ENCODE results near the gene RPS25. TPM values are rescaled to one million over a fixed set of nuclear protein-coding genes. Genes with fewer than 3 reads are reported as not detected.

RPS25 gene
- total and polyA plus RNA-seq, 9 of the 15 experiments (the other 6 are each of a cell fraction or from before 2014, with no cell fraction given): 1,553 to 5,486 (median 2,471) TPM

DNA sequence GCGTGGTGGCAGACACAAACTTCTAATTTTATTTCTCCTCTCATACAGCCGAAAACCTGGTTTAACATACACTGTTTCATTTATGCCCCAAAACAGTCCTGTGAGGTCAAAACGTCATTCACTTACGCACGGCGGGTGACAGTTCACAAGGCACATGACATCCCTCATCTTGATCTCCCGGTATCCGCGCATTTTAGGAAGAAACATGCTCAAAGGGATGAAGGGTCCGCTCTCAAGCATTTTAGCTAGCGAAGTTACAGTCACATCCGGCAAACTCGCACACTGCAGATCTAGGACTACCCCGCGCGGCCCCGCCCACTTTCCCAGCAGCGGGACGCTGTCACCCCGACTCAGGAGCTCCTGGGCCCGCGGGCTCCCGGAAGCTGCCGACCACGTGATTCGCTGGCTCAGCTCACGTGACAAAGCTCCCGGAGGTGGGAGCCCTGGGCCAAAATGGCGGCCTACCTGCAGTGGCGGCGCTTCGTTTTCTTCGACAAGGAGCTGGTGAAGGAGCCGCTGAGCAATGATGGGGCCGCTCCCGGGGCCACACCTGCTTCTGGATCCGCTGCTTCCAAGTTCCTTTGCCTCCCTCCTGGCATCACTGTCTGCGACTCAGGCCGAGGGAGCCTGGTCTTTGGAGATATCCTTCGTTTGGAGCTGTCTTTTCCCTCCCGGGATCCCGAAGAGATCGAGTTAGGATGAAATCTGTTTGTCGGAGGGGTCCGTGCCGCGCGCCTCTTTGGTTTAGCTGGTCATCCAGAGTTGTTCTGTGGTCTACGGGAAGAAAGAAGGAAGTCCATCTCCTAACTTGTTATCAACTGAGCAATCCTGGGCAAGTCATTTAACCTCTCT, 49.5 kb upstream of the RPS25 start, which contains the start of gene VPS11 (continued):
- TF ChIP-seq, protein P1, sequence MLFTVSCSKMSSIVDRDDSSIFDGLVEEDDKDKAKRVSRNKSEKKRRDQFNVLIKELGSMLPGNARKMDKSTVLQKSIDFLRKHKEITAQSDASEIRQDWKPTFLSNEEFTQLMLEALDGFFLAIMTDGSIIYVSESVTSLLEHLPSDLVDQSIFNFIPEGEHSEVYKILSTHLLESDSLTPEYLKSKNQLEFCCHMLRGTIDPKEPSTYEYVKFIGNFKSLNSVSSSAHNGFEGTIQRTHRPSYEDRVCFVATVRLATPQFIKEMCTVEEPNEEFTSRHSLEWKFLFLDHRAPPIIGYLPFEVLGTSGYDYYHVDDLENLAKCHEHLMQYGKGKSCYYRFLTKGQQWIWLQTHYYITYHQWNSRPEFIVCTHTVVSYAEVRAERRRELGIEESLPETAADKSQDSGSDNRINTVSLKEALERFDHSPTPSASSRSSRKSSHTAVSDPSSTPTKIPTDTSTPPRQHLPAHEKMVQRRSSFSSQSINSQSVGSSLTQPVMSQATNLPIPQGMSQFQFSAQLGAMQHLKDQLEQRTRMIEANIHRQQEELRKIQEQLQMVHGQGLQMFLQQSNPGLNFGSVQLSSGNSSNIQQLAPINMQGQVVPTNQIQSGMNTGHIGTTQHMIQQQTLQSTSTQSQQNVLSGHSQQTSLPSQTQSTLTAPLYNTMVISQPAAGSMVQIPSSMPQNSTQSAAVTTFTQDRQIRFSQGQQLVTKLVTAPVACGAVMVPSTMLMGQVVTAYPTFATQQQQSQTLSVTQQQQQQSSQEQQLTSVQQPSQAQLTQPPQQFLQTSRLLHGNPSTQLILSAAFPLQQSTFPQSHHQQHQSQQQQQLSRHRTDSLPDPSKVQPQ (CRISPR knock-in tag; IDR thresholded peaks at IDR 0.05; ENCODE audit: borderline replicate concordance): 0 out of 2 replicates have a peak, but pooled peaks have one; percentile 31
- TF ChIP-seq NFRKB (IDR thresholded peaks at IDR 0.05; ENCODE audit: low read depth) (peak; percentile 81; the same call in 1 of the 2 replicates), HCFC1 (IDR thresholded peaks at IDR 0.05; ENCODE audit: low read depth, low read length) (peak; percentile 75), MCM2 (IDR thresholded peaks at IDR 0.05; ENCODE audit: low read depth) (no peak), ETV5 (CRISPR knock-in tag; IDR thresholded peaks at IDR 0.05; ENCODE audit: low read depth) (peak; percentile 83), EWSR1 (IDR thresholded peaks at IDR 0.05; ENCODE audit: borderline replicate concordance, low read depth, partially characterized antibody) (no peak), CBFA2T2 (conservative IDR thresholded peaks at IDR 0.05) (peak; percentile 96), JUND (IDR thresholded peaks at IDR 0.05; ENCODE audit: borderline replicate concordance, low read depth, low read length) (peak; percentile 40; the same call in 1 of the 2 replicates), JUND (tag; IDR thresholded peaks at IDR 0.05; ENCODE audit: borderline replicate concordance, low read depth, low read length) (0 out of 3 replicates have a peak, but pooled peaks have one; percentile 14), FOXP1 (CRISPR knock-in tag; IDR thresholded peaks at IDR 0.05) (peak; percentile 87), MAZ (CRISPR knock-in tag; conservative IDR thresholded peaks at IDR 0.05 in 1 of 2, IDR thresholded peaks at IDR 0.05 in 1 of 2) (peak; percentile 46 to 49; a peak in 3 of 4 replicates), CXXC5 (CRISPR knock-in tag; IDR thresholded peaks at IDR 0.05) (peak; percentile 75), ARNT (IDR thresholded peaks at IDR 0.05) (peak in 1 of 2 experiments; percentile 50; a peak in 2 of 4 replicates), XRCC5 (IDR thresholded peaks at IDR 0.05; ENCODE audit: low read depth, low read length) (no peak), SPI1 (IDR thresholded peaks at IDR 0.05; ENCODE audit: borderline replicate concordance, low read depth, low read length) (peak; percentile 59; the same call in 1 of the 2 replicates), SOX6 (IDR thresholded peaks at IDR 0.05) (peak; percentile 41), HNRNPLL (IDR thresholded peaks at IDR 0.05; ENCODE audit: low read depth, low read length, poor library complexity, severe bottlenecking) (peak; percentile 76), CREB1 (IDR thresholded peaks at IDR 0.05) (peak; percentile 10; the same call in 1 of the 2 replicates), CREB1 (CRISPR knock-in tag; IDR thresholded peaks at IDR 0.05) (no peak; the same call in 1 of the 2 replicates), SRSF1 (IDR thresholded peaks at IDR 0.05; ENCODE audit: low read depth, low read length) (no peak), PHF20 (IDR thresholded peaks at IDR 0.05; ENCODE audit: partially characterized antibody) (peak; percentile 98)
- TF ChIP-seq, protein P2, sequence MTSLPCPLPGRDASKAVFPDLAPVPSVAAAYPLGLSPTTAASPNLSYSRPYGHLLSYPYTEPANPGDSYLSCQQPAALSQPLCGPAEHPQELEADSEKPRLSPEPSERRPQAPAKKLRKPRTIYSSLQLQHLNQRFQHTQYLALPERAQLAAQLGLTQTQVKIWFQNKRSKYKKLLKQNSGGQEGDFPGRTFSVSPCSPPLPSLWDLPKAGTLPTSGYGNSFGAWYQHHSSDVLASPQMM (CRISPR knock-in tag; IDR thresholded peaks at IDR 0.05): no peak
- TF ChIP-seq, protein P3, sequence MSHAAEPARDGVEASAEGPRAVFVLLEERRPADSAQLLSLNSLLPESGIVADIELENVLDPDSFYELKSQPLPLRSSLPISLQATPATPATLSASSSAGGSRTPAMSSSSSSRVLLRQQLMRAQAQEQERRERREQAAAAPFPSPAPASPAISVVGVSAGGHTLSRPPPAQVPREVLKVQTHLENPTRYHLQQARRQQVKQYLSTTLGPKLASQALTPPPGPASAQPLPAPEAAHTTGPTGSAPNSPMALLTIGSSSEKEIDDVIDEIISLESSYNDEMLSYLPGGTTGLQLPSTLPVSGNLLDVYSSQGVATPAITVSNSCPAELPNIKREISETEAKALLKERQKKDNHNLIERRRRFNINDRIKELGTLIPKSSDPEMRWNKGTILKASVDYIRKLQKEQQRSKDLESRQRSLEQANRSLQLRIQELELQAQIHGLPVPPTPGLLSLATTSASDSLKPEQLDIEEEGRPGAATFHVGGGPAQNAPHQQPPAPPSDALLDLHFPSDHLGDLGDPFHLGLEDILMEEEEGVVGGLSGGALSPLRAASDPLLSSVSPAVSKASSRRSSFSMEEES (CRISPR knock-in tag; IDR thresholded peaks at IDR 0.05): peak; percentile 99
- TF ChIP-seq, protein P4, sequence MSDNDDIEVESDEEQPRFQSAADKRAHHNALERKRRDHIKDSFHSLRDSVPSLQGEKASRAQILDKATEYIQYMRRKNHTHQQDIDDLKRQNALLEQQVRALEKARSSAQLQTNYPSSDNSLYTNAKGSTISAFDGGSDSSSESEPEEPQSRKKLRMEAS (CRISPR knock-in tag; IDR thresholded peaks at IDR 0.05): peak; percentile 81

Data from K562 (cell line).